Common myeloid progenitor, CD34-positive (primary cell): Measurements from ENCODE around the gene LMO1.

Source experiments
- CTCF ChIA-PET: fragments of 350-600 bp; sonication (Branson Sonifier 250); formaldehyde crosslinking; loops from one replicate; lab custom pipeline; 2021; ENCODE audit warnings: antibody characterized with exemption; lab: Charles Lee
- POLR2A ChIA-PET: fragments of 350-600 bp; sonication (Branson Sonifier 250); formaldehyde crosslinking; loops from one replicate; lab custom pipeline; 2021; ENCODE audit warnings: antibody characterized with exemption; lab: Charles Lee
- DNase-seq, 3 donors: peaks; one replicate each; pipeline versions ENCODE4 v3.0.0 to v3.0.0-alpha.2; 2013
- H3K27ac ChIP-seq, 2 experiments: 1 replicate in 1 of 2; 2 replicates in 1 of 2; pipeline ENCODE4 v1.7.0; 2013; ENCODE audit warnings: inconsistent platforms in 2 of 2, low read length in 2 of 2, mild to moderate bottlenecking in 2 of 2, low read depth in 1 of 2, moderate library complexity in 1 of 2; ENCODE audit not compliant: severe bottlenecking in 2 of 2, insufficient read depth in 1 of 2, poor library complexity in 1 of 2
- H3K27me3 ChIP-seq, 5 experiments: replicated peaks in 2 of 5; 1 replicate in 3 of 5; 2 replicates in 2 of 5; pipeline versions ENCODE4 v1.6.1 to v1.7.0; 2013; ENCODE audit warnings: low read length in 4 of 5, mild to moderate bottlenecking in 2 of 5, moderate library complexity in 2 of 5, inconsistent platforms in 1 of 5; ENCODE audit not compliant: insufficient read depth in 5 of 5, control insufficient read depth in 4 of 5
- H3K36me3 ChIP-seq, 4 experiments: 1 replicate in 2 of 4; 2 replicates in 2 of 4; pipeline versions ENCODE4 v1.6.1 to v1.7.0; 2013; ENCODE audit warnings: low read length in 3 of 4, control low read depth in 1 of 4, mild to moderate bottlenecking in 1 of 4; ENCODE audit not compliant: control insufficient read depth in 4 of 4, insufficient read depth in 4 of 4
- H3K4me1 ChIP-seq, 4 experiments: 1 replicate in 3 of 4; 2 replicates in 1 of 4; pipeline versions ENCODE4 v1.6.1 to v1.7.1; 2013; ENCODE audit warnings: low read length in 3 of 4, mild to moderate bottlenecking in 3 of 4, control low read depth in 1 of 4, inconsistent platforms in 1 of 4, moderate library complexity in 1 of 4; ENCODE audit not compliant: control insufficient read depth in 4 of 4, insufficient read depth in 4 of 4; ENCODE audit errors: control extremely low read depth in 1 of 4
- H3K4me3 ChIP-seq, 7 experiments: 1 replicate in 4 of 7; 2 replicates in 3 of 7; pipeline versions ENCODE4 v1.5.1 to v1.7.0; 2013; ENCODE audit warnings: mild to moderate bottlenecking in 7 of 7, low read length in 6 of 7, moderate library complexity in 6 of 7, inconsistent platforms in 2 of 7, low read depth in 2 of 7, control low read depth in 1 of 7; ENCODE audit not compliant: insufficient read depth in 4 of 7, control insufficient read depth in 1 of 7; ENCODE audit errors: extremely low read depth in 1 of 7
- H3K9me3 ChIP-seq, 5 experiments: 1 replicate in 4 of 5; 2 replicates in 1 of 5; pipeline versions ENCODE4 v1.6.1 to v1.7.1; 2013; ENCODE audit warnings: low read length in 4 of 5, mild to moderate bottlenecking in 2 of 5, inconsistent platforms in 1 of 5, low read depth in 1 of 5, moderate library complexity in 1 of 5; ENCODE audit not compliant: control insufficient read depth in 4 of 5, insufficient read depth in 2 of 5; ENCODE audit errors: control extremely low read depth in 1 of 5
- WGBS: methylation state at CpG from one replicate; pipeline ENCODE4 v1.1.5; 2013; ENCODE audit not compliant: insufficient coverage; 5-methylcytosine and 5-hydroxymethylcytosine counted together

Gene LMO1

GRCh38 chr11:8230178-8230859 lies 33.4 kb downstream of the LMO1 start:
- Histone ChIP-seq H3K36me3 (no peaks in the 10 kb centered on the region), H3K27me3 (peaks cover 0 to 6% (median 0%) of the 10 kb centered on the region in 5 experiments), H3K27ac (no peak overlapping the region), H3K4me3 (no peak overlapping the region), H3K4me1 (peaks cover 0 to 13% (median 5%) of the 10 kb centered on the region in 4 experiments), H3K9me3 (no peaks in the 10 kb centered on the region)
- CTCF ChIA-PET = interaction anchor here (0.7 to 4.8 kb wide), 9 partner anchors 8 to 37 kb away, joined by 3 to 31 read pairs (median 5); partner anchors contain the start of gene LMO1
- POLR2A ChIA-PET = no interaction called here
- no peak for DNase-seq
- WGBS = 97% methylated on average over 22 of the region's 22 CpGs

DNA sequence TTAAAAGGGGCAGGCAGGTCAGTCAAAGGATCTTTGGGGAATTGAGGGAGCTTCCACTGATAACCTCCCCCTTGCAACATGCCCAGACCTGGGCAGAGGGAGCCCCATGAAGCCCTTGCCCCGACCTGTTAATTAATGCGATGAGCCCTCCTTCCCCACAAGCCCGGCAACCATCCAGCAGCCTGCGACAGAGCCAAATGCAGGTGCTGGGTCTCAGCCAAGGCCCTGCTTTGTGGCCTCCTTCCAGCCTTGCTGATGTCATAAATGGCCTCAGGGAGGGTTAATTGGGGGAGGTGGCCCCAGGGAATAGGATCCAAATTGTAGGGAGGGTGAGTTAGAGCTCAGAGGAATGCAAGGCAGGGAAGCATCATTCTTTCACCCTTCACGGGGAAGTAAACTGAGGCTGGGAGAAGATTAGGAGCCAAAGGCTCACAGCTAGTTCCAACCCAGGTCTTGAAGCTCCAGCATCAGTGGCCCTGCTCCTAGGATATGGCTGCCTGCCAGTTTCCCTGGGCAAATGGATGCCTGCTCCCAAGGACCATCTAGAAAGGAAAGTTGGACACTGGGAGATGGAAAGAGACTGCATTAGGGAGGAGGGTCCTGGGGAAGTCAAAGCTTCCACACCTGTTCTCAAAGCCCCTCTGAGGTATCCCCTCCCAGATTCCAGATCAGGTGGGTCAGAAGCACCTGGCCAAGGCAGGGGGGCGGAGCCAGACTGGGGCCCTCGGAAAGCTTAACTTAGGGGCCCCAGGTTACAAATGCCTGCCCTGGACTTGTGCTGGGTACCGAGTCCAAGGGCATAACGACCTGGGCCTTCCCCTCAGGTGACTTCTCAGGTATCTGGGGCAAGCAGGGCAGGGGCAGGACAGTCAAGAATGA lies 34.1 kb downstream of the LMO1 start:
- H3K27ac ChIP-seq = no peak overlapping the region
- ChIA-PET POLR2A (no interaction called here), CTCF (interaction anchor here (0.9 to 4.8 kb wide), 13 partner anchors 9 to 88 kb away, joined by 3 to 31 read pairs (median 5); partner anchors contain the start of gene LMO1)
- H3K36me3 ChIP-seq = no peaks in the 10 kb centered on the region
- no peak overlapping the region for H3K4me3 ChIP-seq
- no peak for DNase-seq
- peaks cover 0 to 5% (median 2%) of the 10 kb centered on the region in 4 experiments for H3K4me1 ChIP-seq
- peaks cover 0 to 6% (median 0%) of the 10 kb centered on the region in 5 experiments for H3K27me3 ChIP-seq
- no peaks in the 10 kb centered on the region for H3K9me3 ChIP-seq
- 93% methylated on average over 5 of the region's 9 CpGs for WGBS

GRCh38 chr11:8228231-8228630 lies 35.4 kb downstream of the LMO1 start:
- 100% methylated on average over 6 of the region's 7 CpGs for WGBS
- Histone ChIP-seq H3K27me3 (peaks cover 0 to 10% (median 0%) of the 10 kb centered on the region in 5 experiments), H3K4me1 (peaks cover 0 to 10% (median 6%) of the 10 kb centered on the region in 4 experiments), H3K9me3 (no peaks in the 10 kb centered on the region), H3K27ac (no peak overlapping the region), H3K36me3 (no peaks in the 10 kb centered on the region), H3K4me3 (no peak overlapping the region)
- CTCF ChIA-PET = interaction anchor here (1.0 to 4.8 kb wide), 12 partner anchors 8 to 89 kb away, joined by 3 to 31 read pairs (median 6); partner anchors contain the start of gene LMO1
- no peak for DNase-seq
- POLR2A ChIA-PET = no interaction called here

GRCh38 chr11:8227156-8228152 lies 36.2 kb downstream of the LMO1 start:
- Histone ChIP-seq H3K9me3 (no peaks in the 10 kb centered on the region), H3K27me3 (peaks cover 0 to 10% (median 0%) of the 10 kb centered on the region in 5 experiments), H3K4me1 (peaks cover 0 to 17% (median 13%) of the 10 kb centered on the region in 4 experiments), H3K36me3 (no peaks in the 10 kb centered on the region), H3K4me3 (no peak overlapping the region), H3K27ac (no peak overlapping the region)
- ChIA-PET POLR2A (no interaction called here), CTCF (interaction anchor here (1.0 to 4.8 kb wide), 11 partner anchors 11 to 340 kb away, joined by 3 to 31 read pairs (median 6); partner anchors contain the start of gene LMO1)
- no peak for DNase-seq
- WGBS = 100% methylated on average over 2 of the region's 4 CpGs

DNA sequence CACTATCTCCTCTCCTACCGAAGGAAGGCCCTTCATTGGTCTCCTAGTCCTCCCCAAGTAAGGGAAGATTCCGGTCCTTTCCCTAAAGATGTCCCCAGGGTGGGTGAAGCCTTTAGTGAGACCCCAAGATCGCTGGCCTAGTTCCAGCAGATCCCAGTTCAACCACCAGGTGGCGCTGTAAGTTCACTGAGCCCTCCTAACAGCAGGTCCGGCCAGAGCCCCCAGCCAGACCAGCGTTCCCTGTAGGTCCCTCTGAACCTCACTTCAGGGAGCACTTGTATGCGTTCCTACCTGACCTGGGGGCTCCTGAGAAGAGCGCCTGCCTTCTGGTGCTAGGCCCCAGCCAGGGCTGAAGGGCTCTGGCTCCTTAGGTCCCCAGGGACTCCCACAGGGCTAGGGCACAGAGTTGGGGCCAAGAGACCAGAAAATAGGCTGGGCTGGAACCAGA lies 38.1 kb downstream of the LMO1 start:
- POLR2A ChIA-PET = no interaction called here
- peaks cover 0 to 18% (median 15%) of the 10 kb centered on the region in 4 experiments for H3K4me1 ChIP-seq
- no peaks in the 10 kb centered on the region for H3K36me3 ChIP-seq
- WGBS = 18% methylated on average over 7 of the region's 8 CpGs
- peaks cover 0 to 20% (median 2%) of the 10 kb centered on the region in 5 experiments for H3K27me3 ChIP-seq
- H3K4me3 ChIP-seq = no peak overlapping the region
- no peak overlapping the region for H3K27ac ChIP-seq
- CTCF ChIA-PET = interaction anchor here (1.7 to 4.9 kb wide), 5 partner anchors 12 to 39 kb away, joined by 8 to 31 read pairs (median 22); partner anchors contain the start of gene LMO1
- DNase-seq = peak; percentile 71 to 82 (median 71)
- H3K9me3 ChIP-seq = no peaks in the 10 kb centered on the region

DNA sequence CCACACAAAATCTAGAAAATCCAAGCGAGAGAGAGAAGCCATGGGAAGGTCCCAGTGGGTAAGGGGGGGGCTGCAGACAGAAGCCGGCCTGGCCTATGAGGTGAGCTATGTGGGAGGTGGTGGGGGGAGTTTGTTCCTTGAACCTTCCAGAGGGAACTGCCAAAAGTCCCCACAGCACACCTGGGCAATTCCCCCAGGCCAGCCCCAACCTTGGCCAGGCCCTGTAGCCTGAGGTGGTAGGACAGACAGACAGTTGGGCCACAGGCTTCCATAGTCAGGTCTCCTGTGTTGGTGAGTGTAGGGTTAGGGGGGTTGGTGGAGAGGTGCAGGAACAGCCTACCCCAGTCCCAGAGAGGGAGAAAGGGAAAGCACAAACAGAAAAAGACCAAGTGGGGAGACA lies 39.0 kb downstream of the LMO1 start:
- ChIA-PET POLR2A (no interaction called here), CTCF (interaction anchor here (0.7 to 4.9 kb wide), 10 partner anchors 13 to 45 kb away, joined by 3 to 23 read pairs (median 5); partner anchors contain the start of gene LMO1)
- Histone ChIP-seq H3K4me3 (no peak overlapping the region), H3K36me3 (no peaks in the 10 kb centered on the region), H3K9me3 (no peaks in the 10 kb centered on the region), H3K4me1 (peaks cover 0 to 18% (median 15%) of the 10 kb centered on the region in 4 experiments), H3K27ac (no peak overlapping the region), H3K27me3 (peaks cover 0 to 21% (median 2%) of the 10 kb centered on the region in 5 experiments)
- no peak for DNase-seq
- no CpG with 5 or more reads among the region's 2 CpGs for WGBS
